KG1 (cell line): ENCODE data around the gene ZNF316.
"Not testable (repeated sequence)": the region's sequence is repeated elsewhere in the genome, so short reads cannot be mapped to it uniquely, and the experiment has no call there.

Experiments used
- DNase-seq: peaks from one replicate; lab custom pipeline; 2025; lab: John Stamatoyannopoulos, UW

The ZNF316 gene

DNA sequence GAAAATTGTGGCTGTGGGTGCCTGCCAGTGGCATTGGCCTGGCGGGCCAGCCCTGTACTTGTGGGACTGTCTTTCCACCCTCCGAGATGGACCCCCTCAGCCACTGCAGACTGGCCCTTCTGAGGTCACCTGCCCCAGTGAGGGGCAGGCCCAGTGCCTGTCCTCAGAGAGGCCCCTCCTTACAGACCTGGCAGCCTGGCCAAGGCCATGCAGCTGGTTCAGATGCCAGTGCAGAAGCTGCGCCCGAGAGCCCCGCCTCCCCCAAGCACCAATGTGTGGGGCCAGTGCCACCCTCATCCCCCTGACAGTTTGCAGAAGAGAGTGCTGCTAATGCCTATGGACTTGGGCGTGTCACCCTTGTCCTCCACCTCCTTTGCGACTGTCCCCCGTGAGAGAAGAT lies 10.0 kb downstream of the ZNF316 start:
- DNase-seq, result no peak

GRCh38 chr7:6647541-6647940 lies 10.4 kb downstream of the ZNF316 start:
- no peak for DNase-seq

GRCh38 chr7:6648066-6648814 lies 11.1 kb downstream of the ZNF316 start:
- no peak for DNase-seq

GRCh38 chr7:6648815-6649104 lies 11.6 kb downstream of the ZNF316 start:
- DNase-seq, result no peak

DNA sequence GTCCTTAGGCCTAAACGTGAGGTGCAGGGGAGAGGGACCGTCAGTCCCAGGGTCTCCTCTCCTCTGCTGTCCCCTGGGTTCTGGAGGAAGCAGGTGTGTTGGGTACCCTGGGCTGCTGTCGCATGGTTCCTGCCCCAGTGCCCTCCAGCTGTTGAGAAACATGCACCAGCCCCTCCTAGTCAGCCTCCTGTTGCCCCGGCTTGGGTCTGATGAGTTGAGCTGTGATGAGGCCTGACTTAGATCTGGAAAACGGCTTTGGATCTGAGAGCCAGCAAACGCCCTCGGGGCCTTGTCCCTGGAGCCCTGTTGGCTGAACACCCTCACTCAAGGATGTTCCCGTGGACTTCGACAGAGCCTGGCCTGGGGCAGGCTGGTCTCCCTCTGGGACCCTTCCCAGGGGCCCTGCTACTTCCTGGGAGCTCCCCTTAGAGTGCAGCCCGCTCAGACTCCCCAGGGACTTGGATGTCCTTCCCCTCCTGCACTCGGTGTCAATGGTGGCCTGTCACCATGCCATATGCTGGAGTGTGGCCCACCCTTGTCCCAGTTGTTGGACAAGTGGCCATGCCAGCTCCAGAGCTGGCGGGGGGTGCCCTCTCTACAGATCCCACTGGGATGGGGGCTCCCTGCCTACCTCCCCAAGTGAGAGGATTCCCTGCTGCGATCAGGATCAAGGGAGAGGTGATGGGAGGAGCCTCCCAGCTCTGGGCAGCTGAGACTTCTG lies 12.3 kb downstream of the ZNF316 start:
- DNase-seq, result no peak

DNA sequence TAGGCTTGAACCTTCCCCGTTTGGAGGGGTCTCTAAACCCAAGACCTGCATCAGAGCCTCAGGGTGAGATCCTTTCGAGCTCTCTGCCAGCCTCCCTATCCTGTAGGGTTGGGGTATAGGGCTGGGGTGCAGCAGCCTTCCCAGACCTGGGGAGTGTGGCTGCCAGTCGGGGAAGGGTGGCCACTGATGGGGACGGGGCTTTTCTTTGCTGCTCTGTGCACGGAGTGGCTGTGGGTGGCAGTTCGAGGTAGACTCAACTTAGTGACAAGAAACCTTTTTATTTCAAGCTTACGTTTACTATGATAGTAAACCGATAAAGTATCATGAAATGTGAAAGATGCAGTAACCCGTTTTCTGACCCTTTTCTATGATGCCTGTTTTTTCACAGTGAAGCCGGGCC lies 13.0 kb downstream of the ZNF316 start:
- DNase-seq, result no peak

DNA sequence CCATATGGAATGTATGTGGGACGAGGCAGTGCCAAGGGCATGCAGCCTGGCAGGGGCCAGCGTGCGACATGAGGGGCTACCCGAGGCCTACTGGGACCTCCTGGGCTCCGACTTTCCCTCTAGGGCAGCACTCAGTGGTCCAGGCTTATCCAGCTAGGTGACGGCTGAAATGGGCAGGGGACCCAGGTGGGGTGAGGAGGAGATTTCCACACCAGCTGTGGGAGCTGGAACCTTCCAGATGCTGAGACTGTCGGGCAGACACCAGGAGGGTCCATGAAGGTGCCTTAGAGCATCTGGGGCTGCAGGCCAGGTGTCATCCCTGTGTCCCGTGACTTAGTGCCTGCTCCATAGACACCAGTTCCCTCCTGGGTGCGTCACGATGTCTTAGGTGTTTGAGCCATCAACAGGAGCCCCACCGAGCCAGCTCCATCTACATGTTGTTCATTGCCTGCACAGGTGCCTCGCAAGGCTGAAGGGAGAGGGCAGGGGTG lies 13.4 kb downstream of the ZNF316 start:
- no peak for DNase-seq

DNA sequence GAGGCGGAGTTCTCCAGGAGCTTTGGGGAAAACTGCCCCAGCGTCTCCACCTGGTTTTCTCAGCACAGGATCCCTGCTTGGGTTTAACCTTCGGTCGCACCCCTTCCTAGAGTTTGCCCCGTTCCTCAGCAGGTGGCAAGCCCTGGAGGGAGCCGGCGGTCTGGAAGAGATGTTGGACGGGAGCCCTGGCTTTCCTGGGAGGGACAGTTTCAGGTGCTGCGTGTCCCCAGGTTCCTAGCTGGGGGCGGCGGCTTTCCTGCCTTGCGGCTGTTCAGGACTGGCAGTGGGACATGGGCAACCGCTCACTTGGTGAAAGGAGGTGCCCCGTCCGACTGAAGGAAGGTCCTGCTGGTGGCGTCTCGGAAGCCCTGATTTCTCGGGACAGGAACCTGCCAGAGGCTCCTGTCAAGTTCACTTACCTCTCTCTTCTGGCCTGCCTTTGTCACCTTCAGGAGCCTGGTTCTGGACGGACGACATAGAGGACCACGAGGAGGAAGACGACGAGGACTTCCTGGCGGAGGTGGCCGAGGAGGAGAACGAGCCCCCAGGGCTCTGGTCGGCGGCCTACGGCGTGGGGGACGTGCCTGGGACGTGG lies 14.8 kb downstream of the ZNF316 start:
- no peak for DNase-seq

GRCh38 chr7:6652446-6653011 lies 15.4 kb downstream of the ZNF316 start:
- no peak for DNase-seq

- no peak for DNase-seq
Measured at GRCh38 chr7:6653071-6654003, 16.2 kb downstream of the ZNF316 start.

GRCh38 chr7:6654113-6654841 lies 17.2 kb downstream of the ZNF316 start:
- no peak for DNase-seq

DNA sequence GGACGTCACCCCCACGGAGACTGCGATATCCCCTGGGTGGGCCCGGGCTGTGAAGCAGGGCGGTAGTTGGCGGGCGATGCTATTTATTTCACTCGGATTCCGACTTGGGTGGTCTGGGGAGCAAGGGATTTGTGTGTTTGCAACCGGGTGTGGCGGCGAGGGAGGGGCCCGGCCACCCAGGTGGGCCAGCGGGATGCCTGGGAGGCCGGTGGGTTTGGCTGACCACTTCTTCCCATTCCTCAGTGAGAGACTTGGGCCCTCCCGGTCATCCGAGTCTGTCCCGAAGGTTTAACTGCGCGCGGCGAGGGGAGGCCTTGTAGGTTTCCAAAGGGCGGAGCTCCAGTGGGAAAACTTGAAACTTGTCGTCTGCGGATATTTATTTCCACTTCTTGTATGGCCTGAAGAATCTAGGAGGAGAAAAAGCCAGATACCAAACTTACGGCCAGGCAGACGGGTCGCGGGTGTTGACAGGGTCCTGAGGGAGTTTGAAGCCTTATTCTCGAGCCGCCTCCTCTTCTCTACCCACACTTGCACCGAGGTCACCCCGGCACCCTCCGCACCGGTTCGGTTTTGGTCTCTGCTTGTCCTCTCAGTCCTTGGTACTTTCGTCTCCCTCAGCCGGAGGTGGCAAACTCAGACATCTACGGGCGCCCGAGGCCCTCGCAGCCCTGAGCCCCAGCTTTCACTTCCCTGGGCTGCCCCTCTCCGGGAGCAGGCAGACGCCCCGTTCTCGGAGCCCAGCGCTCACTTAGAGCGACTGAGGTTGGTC lies 17.9 kb downstream of the ZNF316 start:
- no peak for DNase-seq

DNA sequence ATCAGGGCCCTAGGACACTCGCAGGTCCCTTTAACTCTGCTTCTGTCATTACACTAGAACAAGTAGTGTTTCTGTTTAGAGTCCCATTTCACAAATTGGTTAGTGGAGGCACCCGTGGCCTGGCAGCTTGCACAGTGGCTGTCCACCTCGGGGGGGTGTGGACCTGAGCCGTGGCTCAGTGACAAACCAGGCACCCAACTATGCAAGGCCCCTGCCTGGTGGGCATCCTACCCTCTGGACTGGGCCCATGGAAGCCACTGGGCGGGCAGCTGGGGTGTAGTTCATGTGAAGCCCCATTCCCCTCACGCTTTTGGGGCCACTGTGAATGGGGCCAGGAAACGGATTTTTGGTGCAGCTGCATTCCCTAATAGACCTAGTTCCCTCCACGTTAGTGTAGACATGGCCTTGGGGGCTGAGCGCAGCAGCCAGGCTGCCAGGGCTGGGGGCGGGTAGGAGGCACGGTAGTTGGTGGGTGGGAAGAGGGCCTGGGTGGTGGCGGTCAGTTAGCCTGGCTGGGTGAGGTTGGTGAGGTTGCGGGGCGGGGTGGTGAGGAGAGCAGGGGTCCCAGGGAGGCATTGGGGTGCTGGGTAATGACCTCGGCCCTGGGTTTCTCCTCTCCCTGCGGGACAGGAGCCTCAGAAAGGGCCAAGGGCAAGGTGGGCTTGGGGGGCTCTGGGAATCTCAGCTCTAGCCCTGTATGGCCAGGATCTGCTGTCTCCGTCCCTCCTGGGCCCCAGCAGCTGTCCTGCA lies 18.7 kb downstream of the ZNF316 start:
- no peak for DNase-seq

DNA sequence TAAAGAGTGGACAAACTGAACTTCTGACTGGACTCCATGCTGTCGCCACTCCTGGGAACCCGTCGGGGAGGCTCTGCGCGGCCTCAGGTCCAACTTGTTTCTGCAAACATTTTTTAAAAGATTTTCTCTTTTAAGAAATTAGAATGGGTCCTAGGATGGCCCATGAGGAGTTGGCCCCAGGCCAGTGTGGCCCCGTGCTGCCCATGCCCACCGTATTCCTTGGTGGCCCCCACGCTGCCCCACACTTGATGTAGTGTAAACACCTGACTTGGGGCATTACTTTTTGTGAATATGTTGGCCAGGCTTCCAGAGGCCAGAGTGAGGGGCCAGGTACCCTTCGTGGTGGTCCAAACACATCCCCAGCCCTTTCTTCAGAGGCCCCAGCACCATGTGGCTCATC lies 19.3 kb downstream of the ZNF316 start:
- no peak for DNase-seq

GRCh38 chr7:6658618-6659345 lies 21.7 kb downstream of the ZNF316 start:
- no peak for DNase-seq

- DNase-seq, result not testable (repeated sequence)
Measured at GRCh38 chr7:6670851-6671250, 33.7 kb downstream of the ZNF316 start.

DNA sequence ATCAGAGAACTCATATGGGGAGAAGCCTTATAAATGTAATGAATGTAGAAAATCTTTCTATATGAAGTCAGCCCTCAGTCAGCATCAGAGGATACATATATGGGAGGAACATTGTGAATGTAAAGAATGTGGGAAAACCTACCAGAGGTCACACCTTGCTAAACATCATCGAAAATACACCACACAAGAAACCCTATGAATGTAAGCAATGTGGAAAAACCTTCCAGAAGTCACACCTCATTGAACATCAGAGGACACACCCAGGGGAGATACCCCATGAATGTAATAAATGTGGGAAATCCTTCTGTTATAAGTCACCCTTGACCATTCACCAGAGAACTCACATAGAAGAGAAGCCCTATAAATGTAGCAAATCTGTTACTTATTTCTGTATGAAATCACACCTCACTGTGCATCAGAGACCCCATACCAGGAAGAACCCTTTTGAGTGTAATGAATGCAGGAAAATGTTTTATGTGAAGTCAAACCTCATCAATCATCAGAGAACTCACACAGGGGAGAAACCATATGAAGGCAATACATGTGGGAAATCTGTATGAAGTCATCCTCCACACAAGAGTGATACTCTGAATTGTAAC lies 38.8 kb downstream of the ZNF316 start:
- DNase-seq, result no peak

- no peak for DNase-seq
Measured at GRCh38 chr7:6680146-6680545, 43.0 kb downstream of the ZNF316 start.

- no peak for DNase-seq
Measured at GRCh38 chr7:6691103-6691502, 54.0 kb downstream of the ZNF316 start.
